GM21576 (cell line): Measurements from ENCODE around the gene BICD1.

Source experiments
- ATAC-seq: cut with Tn5 transposase; IDR thresholded peaks from one replicate; pipeline ENCODE4 v1.9.1; 2021; ENCODE audit warnings: mild to moderate bottlenecking, moderate library complexity; ENCODE audit not compliant: unreplicated experiment

Gene BICD1

GRCh38 chr12:32233568-32233967 lies 126.9 kb downstream of the BICD1 start:
- ATAC-seq = no peak

- ATAC-seq = no peak
Observed at GRCh38 chr12:32235251-32235650, 128.6 kb downstream of the BICD1 start.

GRCh38 chr12:32240162-32240561 lies 133.5 kb downstream of the BICD1 start:
- ATAC-seq = no peak

GRCh38 chr12:32240831-32241230 lies 134.2 kb downstream of the BICD1 start:
- no peak for ATAC-seq

- ATAC-seq = no peak
Observed at GRCh38 chr12:32242641-32243040, 136.0 kb downstream of the BICD1 start.

- no peak for ATAC-seq
Observed at GRCh38 chr12:32248441-32249140, 141.9 kb downstream of the BICD1 start.

- no peak for ATAC-seq
Observed at GRCh38 chr12:32249777-32250176, 143.1 kb downstream of the BICD1 start.

GRCh38 chr12:32252199-32253073 lies 145.8 kb downstream of the BICD1 start:
- peak; percentile 72 for ATAC-seq

GRCh38 chr12:32253154-32253790 lies 146.6 kb downstream of the BICD1 start:
- ATAC-seq = no peak

- ATAC-seq = no peak
Observed at GRCh38 chr12:32254260-32254956, 147.8 kb downstream of the BICD1 start.

GRCh38 chr12:32255588-32255987 lies 148.9 kb downstream of the BICD1 start:
- ATAC-seq = no peak

- no peak for ATAC-seq
Observed at GRCh38 chr12:32257695-32258496, 151.2 kb downstream of the BICD1 start.

- no peak for ATAC-seq
Observed at GRCh38 chr12:32260696-32261095, 154.0 kb downstream of the BICD1 start.

GRCh38 chr12:32261638-32262037 lies 155.0 kb downstream of the BICD1 start:
- no peak for ATAC-seq

GRCh38 chr12:32264961-32265360 lies 158.3 kb downstream of the BICD1 start:
- ATAC-seq = peak; percentile 85

GRCh38 chr12:32265456-32265855 lies 158.8 kb downstream of the BICD1 start:
- no peak for ATAC-seq

- peak; percentile 43 for ATAC-seq
Observed at GRCh38 chr12:32265951-32266350, 159.3 kb downstream of the BICD1 start.

- no peak for ATAC-seq
Observed at GRCh38 chr12:32266756-32267155, 160.1 kb downstream of the BICD1 start.

GRCh38 chr12:32270818-32271710 lies 164.4 kb downstream of the BICD1 start:
- ATAC-seq = no peak
